HG03097 (cell line): Measurements from ENCODE around the gene INTS1.

Experiments used
- ATAC-seq: cut with Tn5 transposase; IDR thresholded peaks from one replicate; pipeline ENCODE4 v1.9.1; 2021; ENCODE audit not compliant: unreplicated experiment, low FRiP score

Gene INTS1

DNA sequence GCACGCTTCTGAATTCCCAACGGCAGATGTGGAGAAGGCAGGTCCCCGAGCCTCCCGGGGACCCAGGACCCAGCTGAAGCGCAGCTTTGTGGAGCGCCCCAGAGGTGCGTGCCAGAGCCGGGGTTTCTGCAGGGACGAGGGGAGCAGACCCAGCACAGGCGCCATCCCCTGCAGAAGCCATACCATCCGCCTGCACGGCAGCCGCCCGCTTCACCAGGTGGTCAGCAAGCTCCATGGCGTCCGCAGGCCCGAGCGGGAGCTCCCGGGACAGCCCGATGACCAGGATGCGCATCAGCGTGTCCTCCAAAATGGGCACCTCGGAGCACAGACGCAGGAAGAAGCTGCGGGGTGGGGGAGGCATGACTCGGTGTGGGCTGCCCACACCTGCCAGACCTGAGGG, 10.6 kb downstream of the INTS1 start:
- ATAC-seq = no peak

DNA sequence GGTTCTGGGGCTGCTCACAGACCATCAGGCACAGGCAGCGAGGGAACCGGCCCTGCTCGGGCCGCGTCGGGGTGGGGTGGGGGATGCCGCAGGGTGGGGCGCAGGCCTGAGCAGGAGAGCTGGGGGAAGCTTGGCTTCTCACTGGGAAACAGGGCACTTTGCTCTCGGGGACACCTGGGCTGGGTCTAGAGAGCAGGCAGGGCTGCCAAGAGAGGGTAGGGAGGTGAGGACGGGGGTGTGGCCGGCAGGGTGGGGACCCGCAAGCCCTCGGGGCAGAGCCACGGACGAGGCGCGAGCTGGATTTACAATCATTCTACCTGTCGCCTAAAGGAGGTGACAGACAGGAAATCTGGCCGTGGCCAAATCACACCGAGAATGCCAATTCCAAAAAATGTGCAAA, 11.1 kb downstream of the INTS1 start:
- no peak for ATAC-seq

DNA sequence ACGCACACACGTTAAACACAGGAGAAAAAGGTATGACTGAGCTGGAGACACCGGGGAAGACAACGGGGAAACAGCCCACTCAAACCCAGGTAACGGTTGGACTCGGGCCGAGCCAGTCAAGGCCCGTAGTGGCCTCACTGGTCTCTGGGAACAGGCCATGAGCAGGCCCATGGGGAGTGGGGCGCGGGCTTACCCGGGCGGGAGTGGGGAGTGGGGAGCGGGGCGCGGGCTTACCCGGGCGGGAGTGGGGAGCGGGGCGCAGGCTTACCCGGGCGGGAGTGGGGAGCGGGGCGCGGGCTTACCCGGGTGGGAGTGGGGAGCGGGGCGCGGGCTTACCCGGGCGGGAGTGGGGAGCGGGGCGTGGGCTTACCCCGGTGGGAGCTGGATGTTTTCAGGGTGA, 11.5 kb downstream of the INTS1 start:
- no peak for ATAC-seq

DNA sequence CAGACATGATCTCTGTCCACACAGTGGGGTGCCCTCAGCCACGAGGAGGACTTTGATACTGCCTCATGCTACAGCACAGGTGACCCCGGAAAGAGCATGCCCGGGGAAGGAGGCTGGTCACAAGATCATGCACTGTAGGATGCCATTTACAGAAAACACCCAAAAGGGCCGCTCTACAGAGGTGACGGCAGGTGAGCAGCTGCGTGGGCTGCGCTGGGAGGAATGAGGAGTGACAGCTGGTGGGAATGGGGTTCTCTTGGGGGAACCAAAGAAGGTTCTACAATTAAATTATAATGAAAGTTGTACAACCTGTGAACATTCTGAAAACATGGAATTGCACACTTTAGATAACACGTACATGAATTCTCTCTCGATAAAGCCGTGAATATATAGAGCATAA, 12.0 kb downstream of the INTS1 start:
- no peak for ATAC-seq

DNA sequence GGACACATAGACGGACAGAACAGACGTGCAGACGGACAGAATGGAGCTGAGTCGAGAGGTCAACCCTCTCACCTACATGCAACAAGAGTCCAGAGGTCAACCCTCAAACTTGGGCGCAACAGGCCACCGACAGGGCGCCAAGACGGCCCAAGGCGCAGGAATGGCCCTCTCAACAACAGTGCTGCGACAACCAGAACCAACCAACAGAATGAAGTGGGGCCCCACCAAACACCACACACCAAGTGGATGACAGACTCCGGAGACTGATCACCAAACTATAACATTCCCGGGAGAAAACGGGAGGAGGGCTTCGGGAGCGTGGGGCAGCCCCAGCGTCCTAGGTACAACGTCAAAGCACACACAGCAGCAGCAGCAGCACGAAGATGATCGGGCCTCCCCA, 13.4 kb downstream of the INTS1 start:
- ATAC-seq = no peak

DNA sequence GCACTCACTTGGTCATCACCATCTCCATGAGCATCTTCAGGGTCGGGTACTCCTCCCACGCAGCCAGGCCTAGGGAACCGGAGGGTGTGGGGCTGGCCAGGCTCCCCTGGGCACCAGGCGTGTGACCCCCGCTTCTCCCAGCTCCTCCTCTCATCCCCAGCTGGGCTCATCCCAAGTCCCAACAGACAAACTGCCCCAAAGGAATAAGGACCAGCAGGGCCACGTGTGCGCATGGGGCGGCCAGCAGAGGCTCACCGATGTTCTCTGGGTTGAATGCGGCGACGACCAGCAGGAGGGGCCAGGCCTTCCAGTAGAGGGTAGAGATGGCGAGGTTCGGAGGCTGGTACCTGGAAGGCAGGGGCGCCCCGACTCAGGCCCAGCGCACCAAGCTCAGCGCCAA, 14.9 kb downstream of the INTS1 start:
- no peak for ATAC-seq

DNA sequence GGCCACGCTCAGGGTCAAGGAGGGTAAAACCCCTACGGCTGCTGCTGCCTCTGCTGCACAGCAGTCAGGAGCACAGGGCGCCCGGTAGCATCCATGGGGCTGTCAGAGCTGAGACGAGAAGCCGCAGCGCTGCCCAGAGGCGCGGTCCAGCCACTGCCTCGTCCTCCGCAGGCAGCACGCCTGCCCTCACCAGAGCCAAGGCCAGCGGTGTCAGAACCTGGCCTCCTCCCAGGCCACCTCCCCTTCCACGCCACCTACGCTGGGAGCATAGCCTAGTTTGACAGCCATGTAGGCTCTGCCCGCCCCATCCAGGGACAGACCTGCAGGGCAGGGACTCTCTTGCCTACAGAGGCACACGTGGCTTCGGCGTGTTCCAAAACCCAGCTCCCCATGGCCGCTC, 16.2 kb downstream of the INTS1 start:
- no peak for ATAC-seq

DNA sequence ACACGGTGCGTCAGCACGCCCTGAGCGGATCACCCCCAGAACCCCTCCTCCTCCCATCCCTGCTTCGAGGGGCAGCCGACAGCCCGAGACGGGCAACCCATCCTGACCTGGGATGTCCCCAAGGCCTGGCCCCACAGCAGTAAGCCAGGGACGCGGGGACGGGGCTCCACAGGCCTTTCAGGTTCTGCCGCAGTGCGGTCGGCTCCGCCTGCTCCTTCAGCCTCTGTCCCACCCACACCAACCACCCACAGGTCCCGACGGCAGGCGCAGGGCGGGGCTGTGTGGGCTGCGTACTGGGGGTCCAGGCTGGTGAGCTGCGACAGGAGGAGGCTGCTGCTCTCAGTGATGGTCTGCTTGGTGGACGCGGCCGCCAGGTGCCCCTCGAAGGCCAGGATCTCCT, 16.7 kb downstream of the INTS1 start:
- ATAC-seq = no peak

DNA sequence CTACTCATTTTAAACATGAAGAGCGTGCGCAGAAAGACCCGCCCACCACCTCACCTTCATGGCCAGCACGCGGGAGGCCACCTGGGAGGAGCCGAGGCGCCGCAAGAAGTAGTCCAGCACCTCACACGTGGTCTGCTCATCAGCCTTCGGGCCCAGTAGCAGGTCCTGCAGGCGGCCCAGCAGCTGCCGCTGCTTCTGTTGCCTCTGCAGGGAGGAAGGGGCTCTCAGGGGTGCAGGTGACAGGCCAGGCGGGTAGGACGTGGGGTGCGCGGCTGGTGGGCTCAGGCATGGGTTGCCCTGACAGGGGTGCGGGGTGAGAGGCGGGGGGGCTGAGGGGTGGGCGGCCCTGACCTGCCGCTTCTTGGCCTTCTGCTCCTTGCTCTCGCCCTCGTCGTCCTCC, 17.6 kb downstream of the INTS1 start:
- no peak for ATAC-seq

DNA sequence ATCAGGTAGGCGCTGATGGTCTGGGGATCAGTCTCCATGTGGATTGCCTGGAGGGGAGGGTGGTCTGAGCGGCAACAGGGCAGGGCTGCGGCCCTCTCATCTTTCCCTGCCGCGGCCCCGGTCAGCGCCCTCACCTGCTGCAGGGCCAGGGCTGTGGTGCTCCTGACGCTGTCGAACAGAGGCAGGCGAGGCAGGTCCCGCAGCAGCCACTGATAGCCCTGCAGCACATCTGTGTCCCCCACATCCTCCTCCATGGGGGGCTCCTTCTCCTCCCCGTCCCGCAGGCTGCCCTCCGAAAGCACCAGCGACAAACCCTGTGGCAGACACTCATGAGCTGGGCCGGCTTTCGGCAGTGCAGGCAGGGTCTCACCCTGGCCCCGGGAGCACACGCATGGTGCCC, 19.0 kb downstream of the INTS1 start:
- no peak for ATAC-seq

DNA sequence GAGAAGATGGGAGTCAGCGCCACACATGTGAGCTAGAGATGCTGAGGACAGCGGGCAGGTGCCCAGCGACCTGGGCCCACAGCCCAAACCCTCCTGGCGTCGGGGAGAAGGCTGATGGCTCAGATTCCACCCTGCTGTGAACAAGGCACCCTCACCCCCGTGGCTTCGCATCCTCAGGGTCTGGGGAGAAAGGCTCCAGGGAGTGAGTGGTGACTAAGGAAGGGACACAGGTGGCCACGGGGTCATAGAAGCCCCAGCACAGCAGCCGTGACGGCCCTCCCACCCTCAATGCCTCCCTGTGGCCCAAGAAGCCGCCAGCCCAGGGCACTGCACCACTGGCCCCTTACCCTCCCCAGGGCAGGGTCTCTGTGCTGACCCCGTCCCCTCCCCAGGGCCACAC, 19.6 kb downstream of the INTS1 start:
- ATAC-seq = no peak

DNA sequence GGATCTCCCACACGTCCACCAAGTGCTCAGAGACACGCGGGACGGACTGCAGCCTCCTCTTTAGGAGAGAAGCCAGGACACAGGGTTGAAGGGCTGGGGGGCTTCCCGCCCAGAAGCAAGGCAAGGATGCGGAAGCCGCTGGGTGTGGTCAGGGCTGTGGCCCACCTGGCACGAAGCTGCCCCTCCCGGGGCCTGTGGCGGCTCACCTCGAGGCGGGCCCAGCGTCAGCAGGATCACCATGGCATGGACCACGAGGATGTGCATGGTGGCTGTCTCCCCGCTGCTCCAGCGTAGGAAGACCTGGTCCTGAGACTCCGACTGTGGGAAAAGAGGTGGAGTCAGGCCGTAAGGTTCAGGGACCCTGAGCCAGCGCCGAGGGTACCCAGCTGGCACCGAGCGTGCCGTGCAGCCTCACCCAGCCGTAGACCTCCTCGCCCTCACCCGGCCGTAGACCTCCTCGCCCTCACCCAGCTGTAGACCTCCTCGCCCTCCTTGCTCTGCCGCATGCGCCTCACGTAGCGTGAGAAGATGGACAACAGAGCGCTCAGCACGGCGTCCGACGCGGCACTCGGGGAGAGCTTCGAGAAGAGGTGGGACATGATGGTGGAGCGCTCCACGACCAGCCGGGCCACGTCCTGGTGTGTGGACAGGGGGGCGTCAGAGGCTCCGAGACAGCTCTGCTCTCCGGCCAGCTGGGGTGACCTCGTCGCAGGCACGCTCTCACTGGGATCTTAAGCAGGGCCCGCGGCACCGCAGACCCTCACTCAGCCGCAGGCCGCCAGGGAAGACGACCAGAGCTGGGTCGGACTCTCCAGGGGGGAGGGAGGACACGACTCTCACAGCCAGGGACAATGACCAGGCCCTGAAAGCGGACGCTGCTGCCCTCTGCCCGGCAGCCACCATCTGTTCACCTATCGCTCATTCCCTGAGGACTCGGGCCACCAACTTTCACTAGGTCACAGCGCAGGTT, 20.4 kb downstream of the INTS1 start:
- ATAC-seq = no peak

DNA sequence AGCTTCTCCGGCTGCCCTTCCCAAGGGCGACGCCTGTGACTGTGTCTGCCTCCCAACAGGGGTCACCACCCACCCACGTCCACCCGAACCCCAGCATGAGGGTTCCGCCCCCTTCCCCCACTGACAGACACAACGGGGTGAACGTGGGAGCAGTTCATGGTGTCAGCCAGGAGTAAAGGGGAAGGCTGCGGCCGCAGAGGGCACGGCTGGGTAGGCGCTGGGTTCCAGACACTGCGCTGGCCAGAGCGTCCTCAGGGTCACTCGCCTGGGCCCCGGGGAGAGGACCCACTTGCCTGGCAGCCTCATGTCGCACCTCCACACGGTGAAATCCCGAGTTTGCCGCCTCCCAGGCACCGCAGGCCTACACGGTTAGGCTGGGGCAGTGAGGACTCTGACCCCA, 21.1 kb downstream of the INTS1 start:
- no peak for ATAC-seq

DNA sequence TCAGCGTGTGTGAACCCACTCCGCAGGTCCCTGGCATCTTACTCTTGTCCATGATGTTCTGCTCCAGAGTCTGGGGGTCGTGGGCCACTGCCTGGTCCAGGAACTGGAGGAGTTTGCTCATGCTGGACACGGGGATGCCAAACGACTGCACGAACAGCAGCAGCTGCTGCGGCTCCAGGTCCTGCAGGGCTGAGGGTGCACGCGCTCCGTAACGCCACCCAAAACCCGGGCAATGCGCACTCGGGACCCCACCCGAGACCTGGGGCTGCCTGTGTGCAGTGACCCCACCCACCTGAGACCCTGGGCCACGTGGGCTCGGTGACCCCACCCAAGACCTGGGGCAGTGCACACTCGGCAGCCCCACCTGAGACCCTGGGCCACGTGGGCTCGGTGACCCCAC, 22.9 kb downstream of the INTS1 start:
- ATAC-seq = no peak

DNA sequence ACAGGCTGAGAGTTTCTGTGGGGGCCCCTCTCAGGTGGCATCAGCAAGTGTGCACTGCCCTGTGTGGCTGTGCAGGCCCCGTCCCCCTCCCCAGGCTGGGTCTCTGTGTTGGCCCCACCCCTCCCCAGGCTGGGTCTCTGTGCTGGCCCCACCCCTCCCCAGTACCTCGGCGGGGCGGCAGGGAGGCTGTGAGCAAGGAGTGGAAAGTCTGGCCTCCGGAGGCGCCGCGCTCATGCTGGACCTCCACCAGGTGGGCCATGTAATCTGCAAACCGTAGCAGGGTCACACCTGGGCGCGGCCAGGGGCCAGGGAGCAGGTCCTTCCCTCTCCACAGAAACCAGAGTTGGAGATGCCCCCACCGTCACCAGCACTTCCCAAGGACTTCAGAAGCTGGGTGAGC, 23.5 kb downstream of the INTS1 start:
- ATAC-seq = no peak

DNA sequence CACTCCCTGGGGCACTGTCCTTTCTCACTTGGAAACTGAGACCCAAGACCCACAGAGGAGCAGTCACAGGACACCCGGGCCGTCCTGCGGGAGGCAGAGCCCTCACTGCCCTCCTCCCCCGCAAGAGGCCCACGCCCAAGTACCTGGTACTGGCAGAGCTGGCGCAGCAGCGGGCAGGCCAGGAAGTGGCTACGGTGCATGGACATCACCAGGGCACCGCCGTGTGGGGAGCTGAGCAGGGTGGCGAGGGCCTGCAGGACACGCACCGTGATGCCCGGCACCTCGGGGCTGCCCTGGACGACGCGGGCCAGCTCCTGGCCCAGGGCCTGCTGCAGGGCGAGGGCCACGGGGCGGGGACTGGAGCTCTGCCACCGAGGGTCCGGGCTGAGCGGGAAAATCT, 24.9 kb downstream of the INTS1 start:
- ATAC-seq = no peak

DNA sequence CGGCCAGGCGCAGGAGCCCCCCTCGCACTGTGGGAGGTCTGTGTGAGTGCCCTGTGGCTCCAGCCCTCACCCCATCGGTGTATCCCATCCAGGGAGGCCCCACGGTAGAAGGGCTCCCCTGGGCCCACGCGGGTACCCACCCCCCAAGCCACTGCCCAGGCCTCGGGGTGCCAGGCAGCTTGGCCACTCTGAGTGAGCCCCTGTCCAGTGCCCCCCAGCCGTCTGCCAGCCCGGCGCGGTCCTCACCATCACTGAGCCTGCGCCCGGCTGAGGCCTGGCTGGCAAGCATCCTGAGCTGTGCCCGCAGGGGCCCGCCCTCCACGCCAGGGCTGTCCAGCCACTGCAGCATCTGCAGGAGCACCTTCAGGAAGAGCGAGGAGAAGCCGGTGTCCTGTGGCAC, 25.7 kb downstream of the INTS1 start:
- no peak for ATAC-seq

DNA sequence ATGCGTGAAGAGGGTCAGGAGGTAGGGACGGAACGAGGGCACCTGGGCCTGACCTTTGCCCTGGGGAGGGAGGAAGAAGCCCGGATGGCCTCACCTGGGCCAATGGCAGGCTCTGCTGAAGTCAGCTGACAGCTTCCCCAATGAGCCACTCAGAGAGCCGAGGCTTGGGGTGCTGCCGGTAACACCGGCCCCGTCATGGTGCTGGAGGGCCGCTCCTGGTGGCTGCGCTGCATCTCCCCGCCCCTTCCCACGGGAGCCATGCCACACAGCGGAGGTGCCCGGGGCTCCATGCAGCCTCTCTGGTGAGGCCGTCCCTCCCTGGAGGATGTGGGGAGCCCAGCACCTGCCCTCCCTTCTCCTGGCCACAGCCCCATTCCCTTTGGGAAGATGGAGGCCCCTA, 27.3 kb downstream of the INTS1 start:
- ATAC-seq = no peak

DNA sequence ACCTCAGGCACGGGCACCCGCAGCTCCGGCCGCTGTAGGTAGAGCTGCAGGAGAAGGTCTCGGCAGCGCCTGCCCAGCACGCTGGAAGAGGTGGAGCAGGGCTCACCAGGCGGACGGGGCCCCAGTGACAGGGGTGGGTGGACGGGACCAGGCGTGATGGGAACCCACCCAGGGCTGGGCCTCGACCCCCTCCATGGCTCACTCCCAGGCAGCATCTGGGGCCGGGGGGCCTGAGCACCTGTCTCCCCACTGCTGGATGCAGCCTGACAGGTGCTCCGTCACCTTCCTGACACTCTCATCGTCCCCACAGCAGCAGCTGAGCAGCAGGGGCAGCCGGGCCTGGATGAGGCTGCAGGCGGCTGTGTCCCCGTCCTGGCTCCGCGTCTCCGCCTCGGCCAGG, 28.2 kb downstream of the INTS1 start:
- ATAC-seq = no peak

DNA sequence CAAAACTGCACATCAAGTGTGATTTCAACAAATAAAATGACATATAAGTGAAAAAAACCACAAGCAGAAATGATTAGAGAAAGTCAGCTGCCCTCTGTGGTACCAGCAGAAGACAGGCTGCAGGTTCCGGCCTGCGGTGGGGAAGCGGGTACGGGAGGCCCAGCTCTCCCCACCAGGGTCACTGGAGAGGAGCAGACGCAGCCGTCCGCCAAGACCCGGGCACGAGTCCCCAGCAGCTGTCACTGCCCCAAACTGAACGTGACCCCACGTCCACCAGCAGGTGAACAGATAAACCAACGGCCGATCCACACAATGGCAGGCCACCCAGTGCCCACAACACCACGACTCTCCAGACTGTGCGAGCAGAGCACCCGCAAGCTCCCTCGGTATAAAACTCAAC, 28.8 kb downstream of the INTS1 start:
- ATAC-seq = no peak

DNA sequence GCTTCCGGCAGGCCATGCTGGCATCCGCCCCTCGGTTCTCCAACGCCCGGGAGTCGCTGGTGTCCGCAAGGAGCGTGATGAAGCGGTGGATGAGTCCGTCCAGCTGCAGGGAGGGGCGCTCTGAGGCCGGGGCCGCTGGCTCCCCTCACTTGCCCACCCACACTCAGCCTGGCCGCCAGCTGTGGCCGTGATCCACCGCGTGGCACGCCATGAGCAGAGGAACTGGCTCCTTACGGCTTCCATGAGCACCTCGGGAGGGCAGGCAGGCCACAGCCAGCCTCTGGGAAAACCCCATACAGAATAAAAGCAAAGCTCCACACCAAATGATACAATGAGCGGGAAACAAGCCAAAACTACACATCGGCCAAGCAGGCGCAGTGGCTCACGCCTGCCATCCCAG, 29.5 kb downstream of the INTS1 start:
- no peak for ATAC-seq

DNA sequence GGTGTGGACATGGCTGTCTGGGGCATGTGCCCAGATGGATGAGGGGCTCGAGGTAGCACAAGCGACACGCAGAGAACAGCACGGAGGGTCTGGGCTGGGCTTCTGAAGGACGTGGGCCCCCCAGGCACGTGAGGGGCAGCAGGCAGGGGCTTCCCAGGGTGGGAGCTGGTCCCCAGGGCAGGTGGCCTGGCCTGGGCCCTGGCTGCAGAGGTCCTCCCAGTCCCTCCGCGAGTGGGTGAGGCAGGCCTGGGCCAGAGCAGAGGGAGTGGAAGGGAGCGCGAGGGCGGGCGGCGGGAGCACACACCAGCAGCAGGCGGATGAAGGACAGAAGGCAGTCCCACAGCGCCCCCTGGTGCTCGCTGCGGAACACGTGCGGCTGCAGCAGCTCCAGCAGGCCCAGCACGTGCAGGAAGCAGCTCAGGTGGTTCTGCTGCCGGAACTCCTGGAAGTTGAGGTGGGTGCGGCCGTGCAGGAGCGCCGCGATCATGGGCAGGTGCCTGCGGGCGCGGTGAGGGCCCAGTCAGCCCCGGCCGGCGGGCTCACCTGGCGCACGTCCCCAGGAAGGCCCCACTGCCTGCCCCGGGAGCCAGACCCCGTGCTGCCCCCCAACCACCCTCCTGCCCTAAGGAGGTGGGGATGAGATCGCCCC, 30.2 kb downstream of the INTS1 start:
- no peak for ATAC-seq
